Activated CD4-positive, alpha-beta T cell treated with anti-CD3 and anti-CD28 coated beads for 36 hours (primary cell): ENCODE data around the gene PIK3R1. TPM values are rescaled to one million over a fixed set of nuclear protein-coding genes. Genes with fewer than 3 reads are reported as not detected.
A peak's percentile ranks its signal among the peaks of the same experiment; 100 is the strongest.

ENCODE experiments used
- ATAC-seq: fragments of 200-7000 bp; cut with Tn5 transposase; one replicate; pipeline ENCODE4 v1.10.0; 2021; ENCODE audit warnings: mild to moderate bottlenecking, moderate library complexity
- CTCF ChIA-PET: fragments of 350-600 bp; sonication (Branson Sonifier 250); formaldehyde crosslinking; loops from one replicate; lab custom pipeline; 2021; ENCODE audit warnings: antibody characterized with exemption; lab: Charles Lee
- POLR2A ChIA-PET: fragments of 350-600 bp; sonication (Branson Sonifier 250); formaldehyde crosslinking; loops from one replicate; lab custom pipeline; 2021; ENCODE audit warnings: antibody characterized with exemption, inconsistent platforms; lab: Charles Lee
- DNase-seq: peaks from one replicate; pipeline ENCODE4 v3.0.0-alpha.2; 2020
- H3K27ac Mint-ChIP-seq: one replicate; pipeline ENCODE4 v1.8.0; 2021; ENCODE audit warnings: mixed read lengths
- H3K27me3 Mint-ChIP-seq: one replicate; pipeline ENCODE4 v1.8.0; 2021; ENCODE audit warnings: mixed read lengths
- H3K36me3 Mint-ChIP-seq: one replicate; pipeline ENCODE4 v1.8.0; 2021; ENCODE audit warnings: low read depth, mixed read lengths
- H3K4me1 Mint-ChIP-seq: one replicate; pipeline ENCODE4 v1.8.0; 2021; ENCODE audit warnings: mixed read lengths
- H3K4me3 Mint-ChIP-seq: one replicate; pipeline ENCODE4 v1.8.0; 2021; ENCODE audit warnings: mild to moderate bottlenecking, moderate library complexity, mixed read lengths
- H3K9me3 Mint-ChIP-seq: one replicate; pipeline ENCODE4 v1.8.0; 2021; ENCODE audit warnings: low read depth, mixed read lengths
- intact Hi-C, 2 experiments: fragments of 100-400 bp; cut with DNase I in 1 of 2; cut with micrococcal nuclease in 1 of 2; formaldehyde crosslinking; loops; one replicate each; pipeline versions ENCODE4 v1.14.2 to v1.15.1; 2022 to 2024; cut with DNase I, micrococcal nuclease
- total RNA-seq, 2 experiments: library from RNA; stranded (reverse); gene quantifications; one replicate each; pipeline ENCODE4 v1.2.3, GENCODE V29; 2021

The PIK3R1 gene
- total RNA-seq, 2 experiments from 2014 or later = 40.0 to 49.0 TPM

DNA sequence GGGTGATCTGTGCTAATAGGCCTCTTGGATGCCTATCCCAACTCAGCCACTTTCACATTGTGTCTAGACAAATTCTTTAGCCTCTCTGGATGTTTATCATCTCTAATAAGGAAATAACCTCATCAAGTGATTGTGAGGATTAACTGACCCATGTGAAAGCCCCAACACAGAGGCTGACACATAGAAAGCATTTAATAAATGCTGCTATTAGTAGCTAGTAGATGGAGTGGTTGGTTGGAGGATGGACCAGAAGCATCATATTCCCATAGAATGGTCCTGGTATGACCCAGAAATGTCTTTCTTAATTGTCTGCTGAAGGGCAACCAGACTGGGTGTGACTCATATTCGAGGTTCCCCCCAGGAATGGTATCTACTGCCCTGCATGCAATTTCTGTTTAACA lies 124.4 kb downstream of the PIK3R1 start:
- ChIA-PET POLR2A (no interaction called here), CTCF (no interaction called here)
- H3K27me3 Mint-ChIP-seq = no peaks in the 10 kb centered on the region
- ATAC-seq (no peak), DNase-seq (no peak)
- H3K4me1 Mint-ChIP-seq = peaks cover 21% of the 10 kb centered on the region
- intact Hi-C loops = loop anchor here in 1 of 2 experiments (10.0 kb wide), 1 partner anchor 95 kb away; no protein-coding TSS in a partner anchor
- H3K27ac Mint-ChIP-seq = no peak overlapping the region
- H3K4me3 Mint-ChIP-seq = no peak overlapping the region
- H3K9me3 Mint-ChIP-seq = no peaks in the 10 kb centered on the region
- no peaks in the 10 kb centered on the region for H3K36me3 Mint-ChIP-seq

DNA sequence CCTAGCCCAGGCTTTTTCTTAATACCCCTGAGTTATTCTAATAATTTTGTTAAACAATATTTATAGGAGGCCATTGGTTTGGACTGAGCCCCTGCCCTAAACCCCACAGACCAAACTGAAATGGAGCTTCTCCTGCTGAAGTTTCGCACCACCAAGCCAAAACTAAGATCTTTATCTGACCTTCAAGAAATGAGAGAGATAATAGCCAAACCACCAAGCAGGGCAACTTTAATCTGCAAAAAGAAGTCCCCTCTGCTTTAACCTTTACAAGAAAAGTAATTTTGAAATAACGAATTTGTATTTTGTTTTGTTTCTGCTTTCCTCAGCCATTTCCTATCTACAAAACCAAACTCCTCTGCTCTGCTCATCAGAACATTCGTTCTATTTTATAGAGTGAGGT lies 125.5 kb downstream of the PIK3R1 start:
- ChIA-PET CTCF (no interaction called here), POLR2A (no interaction called here)
- ATAC-seq (no peak), DNase-seq (no peak)
- intact Hi-C loops = loop anchor here in 1 of 2 experiments (10.0 kb wide), 1 partner anchor 94 kb away; no protein-coding TSS in a partner anchor
- Mint-ChIP-seq H3K27me3 (no peaks in the 10 kb centered on the region), H3K9me3 (no peaks in the 10 kb centered on the region), H3K27ac (no peak overlapping the region), H3K4me1 (peaks cover 26% of the 10 kb centered on the region), H3K4me3 (no peak overlapping the region), H3K36me3 (no peaks in the 10 kb centered on the region)

DNA sequence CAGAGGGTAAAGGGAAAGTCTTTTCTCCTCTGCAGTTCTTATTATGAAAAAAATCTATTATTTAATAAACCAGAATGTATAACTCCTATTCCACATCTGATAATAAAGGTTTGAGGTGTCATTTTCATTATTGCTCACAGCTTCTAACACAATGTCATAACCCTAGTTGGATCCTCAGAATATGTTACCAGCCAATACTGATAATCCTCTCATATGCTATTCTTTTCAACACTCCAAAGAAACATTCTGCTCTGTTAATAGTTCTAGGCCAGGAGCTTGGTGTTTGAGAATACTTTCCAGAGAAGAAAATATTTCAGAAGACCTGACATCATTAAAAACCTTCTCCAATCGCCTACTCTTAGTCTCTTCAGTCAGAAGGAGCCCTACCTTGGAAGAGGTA lies 127.1 kb downstream of the PIK3R1 start:
- Mint-ChIP-seq H3K9me3 (peaks cover 1% of the 10 kb centered on the region), H3K36me3 (no peaks in the 10 kb centered on the region), H3K4me3 (no peak overlapping the region), H3K27me3 (no peaks in the 10 kb centered on the region), H3K4me1 (peaks cover 26% of the 10 kb centered on the region), H3K27ac (no peak overlapping the region)
- intact Hi-C loops = loop anchor here (1.0 to 10.0 kb wide), 3 partner anchors 27 to 92 kb away; no protein-coding TSS in a partner anchor
- no peak for DNase-seq
- ATAC-seq = no peak
- POLR2A ChIA-PET = interaction anchor here (0.7 kb wide), 1 partner anchor 20 kb away, joined by 4 read pairs; no protein-coding TSS in a partner anchor
- CTCF ChIA-PET = interaction anchor here (0.6 to 2.0 kb wide), 4 partner anchors 19 to 539 kb away, joined by 3 to 6 read pairs (median 3); no protein-coding TSS in a partner anchor

DNA sequence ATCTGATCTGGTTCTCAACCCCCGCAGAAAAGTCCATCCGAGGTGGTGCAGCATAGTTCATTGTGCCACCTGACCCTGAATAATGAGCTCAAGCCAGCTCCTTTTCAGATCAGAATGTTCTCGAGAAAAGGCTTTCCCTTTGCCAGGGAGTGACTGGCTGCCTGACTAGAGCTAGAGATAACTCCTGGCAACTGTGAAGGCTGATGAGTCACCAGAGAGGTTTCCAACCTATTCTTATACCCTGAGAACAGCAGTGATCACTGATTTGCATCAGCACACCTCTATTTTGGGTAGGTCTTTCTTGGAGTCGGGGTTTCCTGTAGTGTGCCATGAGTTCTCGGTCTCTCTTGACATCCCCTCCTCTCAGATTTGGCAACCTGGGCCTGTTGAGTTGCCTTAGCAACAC lies 127.9 kb downstream of the PIK3R1 start:
- ChIA-PET POLR2A (interaction anchor here (0.7 kb wide), 1 partner anchor 19 kb away, joined by 4 read pairs; no protein-coding TSS in a partner anchor), CTCF (interaction anchor here (0.6 to 2.0 kb wide), 4 partner anchors 8 to 539 kb away, joined by 3 to 6 read pairs (median 3); no protein-coding TSS in a partner anchor)
- Mint-ChIP-seq H3K4me1 (peaks cover 26% of the 10 kb centered on the region), H3K27ac (no peak overlapping the region), H3K27me3 (no peaks in the 10 kb centered on the region), H3K36me3 (no peaks in the 10 kb centered on the region), H3K4me3 (no peak overlapping the region), H3K9me3 (peaks cover 7% of the 10 kb centered on the region)
- intact Hi-C loops = loop anchor here (1.0 to 10.0 kb wide), 3 partner anchors 26 to 91 kb away; no protein-coding TSS in a partner anchor
- ATAC-seq (peak; percentile 88), DNase-seq (peak; percentile 56)

DNA sequence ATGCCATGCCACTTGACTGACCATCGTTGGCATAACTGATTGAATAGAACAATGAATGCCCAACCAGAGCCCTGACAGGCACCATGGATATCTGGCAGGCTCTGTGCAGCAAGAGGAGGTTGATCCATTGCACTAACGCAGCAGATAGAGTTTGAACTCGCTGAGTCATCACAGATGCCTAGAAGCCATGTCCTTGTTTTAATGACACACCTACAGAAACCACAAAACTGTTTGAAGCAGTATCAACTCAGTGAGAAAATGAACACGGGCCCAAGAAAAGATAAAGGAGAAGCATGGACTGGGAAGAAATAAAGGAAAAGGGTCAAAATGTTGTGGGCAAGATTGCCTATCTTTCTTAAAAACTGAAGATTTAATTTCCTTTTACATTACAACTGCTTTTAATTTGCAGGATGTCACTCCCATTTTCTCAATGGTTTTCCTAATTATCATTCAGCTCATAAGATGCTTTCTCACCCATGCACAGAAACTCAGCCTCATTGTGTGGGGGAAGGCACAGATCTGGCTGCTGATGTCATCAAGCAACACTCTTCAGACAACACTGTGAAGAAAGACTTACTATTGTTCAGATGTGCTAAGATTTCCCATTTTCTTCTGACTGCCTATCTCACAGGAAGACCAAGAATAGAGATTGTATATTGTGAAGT lies 129.0 kb downstream of the PIK3R1 start:
- H3K4me3 Mint-ChIP-seq = no peak overlapping the region
- DNase-seq (peak; percentile 37), ATAC-seq (peak; percentile 72)
- ChIA-PET CTCF (interaction anchor here (0.7 kb wide), 1 partner anchor 8 kb away, joined by 3 read pairs; no protein-coding TSS in a partner anchor), POLR2A (no interaction called here)
- H3K27ac Mint-ChIP-seq = peak overlapping the region; percentile 6
- H3K27me3 Mint-ChIP-seq = no peaks in the 10 kb centered on the region
- peaks cover 26% of the 10 kb centered on the region for H3K4me1 Mint-ChIP-seq
- H3K9me3 Mint-ChIP-seq = peaks cover 7% of the 10 kb centered on the region
- intact Hi-C loops = loop anchor here (2.0 to 10.0 kb wide), 2 partner anchors 80 to 90 kb away; no protein-coding TSS in a partner anchor
- no peaks in the 10 kb centered on the region for H3K36me3 Mint-ChIP-seq

DNA sequence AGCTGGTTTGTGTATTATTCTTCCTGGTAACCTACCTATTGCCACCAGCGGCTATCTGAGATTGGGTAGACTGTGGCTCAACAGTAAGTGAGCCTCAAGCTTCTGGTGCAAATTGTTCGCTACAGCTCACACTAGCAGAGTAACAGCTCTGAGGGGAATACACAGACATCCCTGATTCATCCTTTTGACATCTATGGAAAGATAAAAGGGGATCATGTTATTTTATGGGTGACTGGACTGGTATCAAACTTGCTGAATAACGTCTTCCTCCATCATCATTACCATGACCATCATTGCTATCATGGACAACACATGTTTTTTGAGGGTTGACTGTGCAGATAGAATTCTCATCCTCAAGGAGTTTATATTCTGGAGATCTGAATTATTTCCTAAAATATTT lies 129.6 kb downstream of the PIK3R1 start:
- no peak for ATAC-seq
- H3K27me3 Mint-ChIP-seq = no peaks in the 10 kb centered on the region
- no peak overlapping the region for H3K27ac Mint-ChIP-seq
- intact Hi-C loops = loop anchor here (2.0 to 10.0 kb wide), 2 partner anchors 80 to 90 kb away; no protein-coding TSS in a partner anchor
- DNase-seq = no peak
- ChIA-PET CTCF (interaction anchor here (0.7 kb wide), 1 partner anchor 8 kb away, joined by 3 read pairs; no protein-coding TSS in a partner anchor), POLR2A (no interaction called here)
- peaks cover 7% of the 10 kb centered on the region for H3K9me3 Mint-ChIP-seq
- no peaks in the 10 kb centered on the region for H3K36me3 Mint-ChIP-seq
- H3K4me3 Mint-ChIP-seq = no peak overlapping the region
- H3K4me1 Mint-ChIP-seq = peaks cover 26% of the 10 kb centered on the region

DNA sequence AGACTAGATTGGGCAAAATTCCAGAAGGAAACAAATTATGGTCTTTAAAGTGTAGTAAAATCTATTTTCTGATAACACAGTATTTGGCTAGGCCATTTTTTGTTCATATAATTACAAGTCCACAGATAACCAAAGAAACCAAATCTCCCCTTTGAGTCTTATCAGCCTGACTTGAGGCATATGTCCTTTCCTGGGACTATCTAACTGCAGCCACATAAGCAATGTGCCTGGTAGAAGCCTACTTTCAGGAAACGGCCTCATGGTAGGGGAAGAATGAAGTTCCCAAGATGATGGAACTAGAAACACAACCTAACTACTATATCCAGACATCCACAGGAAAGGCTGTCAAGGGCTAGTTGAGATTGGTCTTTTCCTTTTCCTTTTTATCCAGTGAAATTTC lies 130.0 kb downstream of the PIK3R1 start:
- POLR2A ChIA-PET = no interaction called here

DNA sequence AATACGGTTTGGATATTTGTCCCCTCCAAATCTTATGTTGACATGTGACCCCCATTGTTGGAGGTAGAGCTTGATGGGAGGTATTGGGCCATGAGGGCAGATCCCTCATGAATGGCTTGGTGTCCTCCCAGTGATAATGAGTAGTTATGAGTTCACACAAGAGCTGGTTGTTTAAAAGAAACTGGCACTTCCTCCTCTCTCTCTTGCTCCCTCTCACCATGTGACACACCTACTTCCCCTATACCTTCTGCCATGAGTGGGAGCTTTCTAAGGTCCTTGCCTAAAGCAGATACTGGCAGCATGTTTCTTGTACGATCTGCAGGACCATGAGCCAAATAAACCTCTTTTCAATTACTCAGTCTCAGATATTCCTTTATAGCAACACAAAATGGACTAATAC lies 132.0 kb downstream of the PIK3R1 start:
- ChIA-PET POLR2A (no interaction called here), CTCF (interaction anchor here (0.6 to 0.7 kb wide), 2 partner anchors 59 to 61 kb away, joined by 3 read pairs; no protein-coding TSS in a partner anchor)
- no peak for DNase-seq
- H3K4me3 Mint-ChIP-seq = no peak overlapping the region
- H3K27ac Mint-ChIP-seq = no peak overlapping the region
- peaks cover 26% of the 10 kb centered on the region for H3K4me1 Mint-ChIP-seq
- intact Hi-C loops = loop anchor here in 1 of 2 experiments (10.0 kb wide), 1 partner anchor 87 kb away; no protein-coding TSS in a partner anchor
- no peaks in the 10 kb centered on the region for H3K36me3 Mint-ChIP-seq
- H3K27me3 Mint-ChIP-seq = no peaks in the 10 kb centered on the region
- peaks cover 7% of the 10 kb centered on the region for H3K9me3 Mint-ChIP-seq
- no peak for ATAC-seq

More for the DNA sequence above, 130.0 kb downstream of the PIK3R1 start:
- Mint-ChIP-seq H3K9me3 (peaks cover 7% of the 10 kb centered on the region), H3K4me3 (no peak overlapping the region), H3K27ac (no peak overlapping the region), H3K27me3 (no peaks in the 10 kb centered on the region), H3K36me3 (no peaks in the 10 kb centered on the region), H3K4me1 (peaks cover 26% of the 10 kb centered on the region)
- CTCF ChIA-PET = no interaction called here
- intact Hi-C loops = loop anchor here (2.0 to 10.0 kb wide), 2 partner anchors 79 to 89 kb away; no protein-coding TSS in a partner anchor
- no peak for DNase-seq
- ATAC-seq = no peak

DNA sequence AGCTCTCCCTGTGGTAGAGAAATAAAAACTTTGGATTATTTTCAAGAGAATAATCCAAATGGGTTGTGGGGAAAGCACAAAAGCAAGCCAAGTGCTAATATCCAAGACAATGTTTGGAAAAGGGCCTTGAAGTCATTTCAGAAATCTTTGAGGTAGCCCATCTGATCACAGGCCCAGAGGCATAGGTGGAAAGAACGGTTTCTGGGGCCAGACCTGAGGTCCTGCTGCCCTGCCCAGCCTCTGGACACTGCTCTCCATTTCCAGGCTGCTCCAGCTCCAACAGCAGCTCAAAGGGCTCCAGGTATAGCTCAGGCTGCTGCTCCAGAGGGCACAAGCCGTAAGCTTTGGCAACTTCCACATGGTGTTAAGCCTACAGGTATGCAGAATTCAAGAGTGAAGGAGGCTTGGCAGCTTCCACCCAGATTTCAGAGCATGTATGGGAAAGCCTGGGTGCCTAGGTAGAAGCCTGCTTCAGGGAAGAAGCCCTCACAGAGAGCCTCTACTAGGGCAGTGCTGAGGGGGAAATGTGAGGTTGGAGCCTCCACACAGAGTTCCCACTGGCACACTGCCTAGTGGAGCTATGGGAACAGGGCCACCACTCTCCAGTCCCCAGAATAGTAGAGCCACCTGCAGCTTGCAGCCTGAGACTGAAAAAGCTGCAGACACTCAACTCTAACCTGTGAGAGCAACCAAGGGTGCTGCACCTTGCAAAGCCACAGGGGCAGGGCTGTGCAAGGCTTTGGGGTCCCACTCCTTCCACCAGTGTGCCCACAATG lies 133.1 kb downstream of the PIK3R1 start:
- intact Hi-C loops = loop anchor here in 1 of 2 experiments (10.0 kb wide), 1 partner anchor 86 kb away; no protein-coding TSS in a partner anchor

DNA sequence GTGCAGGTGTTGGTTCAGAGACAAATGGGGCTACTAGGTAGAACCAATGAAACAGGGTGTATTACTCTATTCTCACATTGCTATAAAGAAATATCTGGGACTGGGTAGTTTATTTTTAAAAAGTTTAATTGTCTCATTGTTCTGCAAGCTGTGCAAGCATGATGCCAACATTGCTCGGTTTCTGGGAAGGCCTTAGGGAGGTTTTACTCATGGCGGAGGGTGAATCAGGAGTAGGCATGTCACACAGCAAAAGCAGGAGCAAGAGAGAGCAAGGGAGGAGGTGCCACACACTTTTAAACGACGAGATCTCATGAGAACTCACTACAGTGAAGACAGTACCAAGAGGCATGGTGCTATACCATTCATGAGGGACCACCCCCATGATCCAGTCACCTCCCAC lies 134.6 kb downstream of the PIK3R1 start:
- ChIA-PET CTCF (interaction anchor here (0.6 to 2.1 kb wide), 3 partner anchors 10 to 97 kb away, joined by 3 to 8 read pairs (median 3); no protein-coding TSS in a partner anchor), POLR2A (no interaction called here)
- ATAC-seq (no peak), DNase-seq (no peak)
- H3K9me3 Mint-ChIP-seq = peaks cover 7% of the 10 kb centered on the region
- H3K4me3 Mint-ChIP-seq = no peak overlapping the region
- peaks cover 2% of the 10 kb centered on the region for H3K4me1 Mint-ChIP-seq
- no peak overlapping the region for H3K27ac Mint-ChIP-seq
- intact Hi-C loops = no loop called here
- no peaks in the 10 kb centered on the region for H3K36me3 Mint-ChIP-seq
- no peaks in the 10 kb centered on the region for H3K27me3 Mint-ChIP-seq

More for the DNA sequence above, 133.1 kb downstream of the PIK3R1 start:
- no peaks in the 10 kb centered on the region for H3K27me3 Mint-ChIP-seq
- H3K36me3 Mint-ChIP-seq = no peaks in the 10 kb centered on the region
- DNase-seq (no peak), ATAC-seq (no peak)
- peaks cover 7% of the 10 kb centered on the region for H3K9me3 Mint-ChIP-seq
- CTCF ChIA-PET = interaction anchor here (0.8 to 2.1 kb wide), 2 partner anchors 11 to 301 kb away, joined by 3 to 8 read pairs; no protein-coding TSS in a partner anchor
- POLR2A ChIA-PET = no interaction called here
- H3K27ac Mint-ChIP-seq = no peak overlapping the region
- no peak overlapping the region for H3K4me3 Mint-ChIP-seq
- H3K4me1 Mint-ChIP-seq = peaks cover 17% of the 10 kb centered on the region
